Measurements from ENCODE around the gene DOC2B.
A peak's percentile ranks its signal among the peaks of the same experiment; 100 is the strongest.
"Not testable (repeated sequence)": the region's sequence is repeated elsewhere in the genome, so short reads cannot be mapped to it uniquely, and the experiment has no call there.

Gene DOC2B

GRCh38 chr17:171871-172270 is 9.6 kb downstream of the DOC2B start:
- DNase-seq (ENCODE audit: low read depth): no peak
- TF ChIP-seq, protein P1, sequence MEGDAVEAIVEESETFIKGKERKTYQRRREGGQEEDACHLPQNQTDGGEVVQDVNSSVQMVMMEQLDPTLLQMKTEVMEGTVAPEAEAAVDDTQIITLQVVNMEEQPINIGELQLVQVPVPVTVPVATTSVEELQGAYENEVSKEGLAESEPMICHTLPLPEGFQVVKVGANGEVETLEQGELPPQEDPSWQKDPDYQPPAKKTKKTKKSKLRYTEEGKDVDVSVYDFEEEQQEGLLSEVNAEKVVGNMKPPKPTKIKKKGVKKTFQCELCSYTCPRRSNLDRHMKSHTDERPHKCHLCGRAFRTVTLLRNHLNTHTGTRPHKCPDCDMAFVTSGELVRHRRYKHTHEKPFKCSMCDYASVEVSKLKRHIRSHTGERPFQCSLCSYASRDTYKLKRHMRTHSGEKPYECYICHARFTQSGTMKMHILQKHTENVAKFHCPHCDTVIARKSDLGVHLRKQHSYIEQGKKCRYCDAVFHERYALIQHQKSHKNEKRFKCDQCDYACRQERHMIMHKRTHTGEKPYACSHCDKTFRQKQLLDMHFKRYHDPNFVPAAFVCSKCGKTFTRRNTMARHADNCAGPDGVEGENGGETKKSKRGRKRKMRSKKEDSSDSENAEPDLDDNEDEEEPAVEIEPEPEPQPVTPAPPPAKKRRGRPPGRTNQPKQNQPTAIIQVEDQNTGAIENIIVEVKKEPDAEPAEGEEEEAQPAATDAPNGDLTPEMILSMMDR (conservative IDR thresholded peaks at IDR 0.05; ENCODE audit: control insufficient read depth, insufficient read depth, low read depth, low read length): no peak
- no peak overlapping the region for H3K4me3 ChIP-seq (ENCODE audit: control insufficient read depth, low read depth, low read length)

DNA sequence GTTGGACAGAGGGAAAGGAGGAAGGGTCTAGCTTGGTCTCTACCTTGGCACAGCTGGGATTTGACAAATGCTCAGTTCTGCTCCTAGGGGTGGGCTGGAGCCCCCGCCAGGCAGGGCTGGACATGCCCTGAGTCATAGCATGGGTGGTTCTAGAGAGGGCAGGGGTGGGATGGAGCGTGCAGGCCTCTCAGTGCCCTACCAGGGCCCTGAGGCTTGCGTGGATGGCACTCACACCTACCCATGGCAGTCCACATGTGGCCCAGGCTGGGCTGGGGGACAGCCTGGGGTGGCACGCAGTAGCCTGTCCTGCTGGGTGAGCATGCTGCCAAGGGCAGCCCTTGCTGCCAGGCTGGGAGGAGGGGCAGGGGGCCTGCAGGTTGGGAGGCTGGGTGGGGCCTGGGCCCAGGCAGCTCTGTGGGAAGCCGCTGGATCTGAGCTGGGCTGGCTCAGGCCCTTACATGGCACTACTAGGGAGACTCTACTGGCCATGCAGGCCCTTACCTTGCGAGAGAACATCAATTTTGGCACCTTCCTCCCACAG is 11.2 kb downstream of the DOC2B start:
- no peak for DNase-seq (ENCODE audit: low read depth)
- TF ChIP-seq, protein P1 (conservative IDR thresholded peaks at IDR 0.05; ENCODE audit: control insufficient read depth, insufficient read depth, low read depth, low read length): no peak
- no peak overlapping the region for H3K4me3 ChIP-seq (ENCODE audit: control insufficient read depth, low read depth, low read length)

- DNase-seq (ENCODE audit: low read depth); H3K4me3 ChIP-seq (ENCODE audit: control insufficient read depth, low read depth, low read length): not testable (repeated sequence)
These were observed 12.8 kb downstream of the DOC2B start for GRCh38 chr17:168614-169013.

DNA sequence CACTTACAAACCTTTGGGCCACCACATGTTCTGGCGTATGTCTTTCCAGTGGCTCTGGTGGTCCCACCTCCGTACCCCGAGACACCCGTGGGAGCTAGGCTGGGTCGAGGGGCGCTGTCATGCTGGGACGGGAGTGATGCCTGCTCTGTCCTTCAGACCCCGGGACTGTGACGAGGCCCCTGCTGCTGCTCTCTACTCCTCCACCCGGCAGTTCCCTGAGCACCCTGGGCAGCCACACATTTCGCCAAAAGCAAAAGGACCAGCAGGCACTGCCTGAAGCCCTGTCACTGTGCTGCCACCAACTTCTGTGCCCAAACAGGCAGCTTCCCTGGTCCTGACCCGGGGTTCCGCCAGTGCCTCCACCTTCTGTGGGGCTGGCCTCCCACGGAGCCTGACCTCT is 15.5 kb downstream of the DOC2B start:
- no peak for DNase-seq (ENCODE audit: low read depth)
- TF ChIP-seq, protein P1 (conservative IDR thresholded peaks at IDR 0.05; ENCODE audit: control insufficient read depth, insufficient read depth, low read depth, low read length): no peak
- no peak overlapping the region for H3K4me3 ChIP-seq (ENCODE audit: control insufficient read depth, low read depth, low read length)

DNA sequence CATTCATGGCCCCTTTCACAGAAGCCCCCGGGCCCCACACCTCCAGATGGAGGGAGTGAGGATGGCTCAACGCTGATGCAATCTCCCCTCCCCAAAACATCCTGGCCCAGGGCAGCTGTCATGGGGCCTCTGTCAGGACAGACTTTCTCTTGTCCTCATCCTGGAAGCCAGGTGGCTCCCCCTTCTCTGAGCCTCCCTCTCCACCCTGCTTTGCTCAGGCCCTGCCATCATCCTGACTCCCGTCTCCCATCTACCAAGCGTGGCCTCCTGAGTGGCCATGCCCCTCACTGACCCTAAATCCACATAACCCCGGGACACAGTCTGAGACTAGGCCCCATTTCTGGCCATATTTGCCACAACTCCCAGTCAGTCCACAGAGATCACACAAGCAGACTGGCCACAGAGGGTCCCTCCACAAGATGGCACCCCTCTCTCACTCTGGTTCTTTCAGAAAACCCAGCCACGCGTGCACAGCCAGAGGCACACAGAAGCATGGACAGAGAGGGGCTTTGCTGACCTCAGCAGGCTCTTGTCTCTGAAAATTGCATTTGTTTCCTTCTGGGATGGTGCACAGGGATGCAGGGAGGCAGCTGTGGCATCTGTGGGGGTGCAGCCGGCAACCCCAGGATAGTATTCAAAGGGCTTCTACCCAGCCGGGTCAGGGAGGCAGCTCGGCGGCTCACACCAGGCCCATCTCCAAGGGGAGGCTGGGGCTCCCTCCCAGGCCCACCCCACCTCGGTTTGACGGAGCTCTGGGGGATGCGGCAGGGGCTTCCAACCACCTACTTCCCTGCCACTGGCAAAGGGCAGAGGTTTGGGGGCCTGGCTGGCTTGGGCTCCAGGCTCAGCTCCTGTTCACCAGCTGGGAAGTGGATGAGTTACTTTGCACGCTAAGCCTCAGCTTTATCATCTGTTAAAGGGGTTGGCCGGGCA is 16.9 kb downstream of the DOC2B start:
- no peak overlapping the region for H3K4me3 ChIP-seq (ENCODE audit: control insufficient read depth, low read depth, low read length)
- peak; percentile 25 for DNase-seq (ENCODE audit: low read depth)
- TF ChIP-seq, protein P1 (conservative IDR thresholded peaks at IDR 0.05; ENCODE audit: control insufficient read depth, insufficient read depth, low read depth, low read length): peak; percentile 34

GRCh38 chr17:163514-164098 is 17.8 kb downstream of the DOC2B start:
- DNase-seq (ENCODE audit: low read depth): no peak

More at GRCh38 chr17:163514-164098, 17.8 kb downstream of the DOC2B start:
- no peak overlapping the region for H3K4me3 ChIP-seq (ENCODE audit: control insufficient read depth, low read depth, low read length)
- TF ChIP-seq, protein P1 (conservative IDR thresholded peaks at IDR 0.05; ENCODE audit: control insufficient read depth, insufficient read depth, low read depth, low read length): no peak

Data from fibroblast of mammary gland (primary cell).